ENCODE results near the gene VILL. TPM values are rescaled to one million over a fixed set of nuclear protein-coding genes. Genes with fewer than 3 reads are reported as not detected.
A peak's percentile ranks its signal among the peaks of the same experiment; 100 is the strongest.

The VILL gene
- total and polyA plus RNA-seq, 4 donors = 0.88 to 3.5 (median 1.6) TPM

DNA sequence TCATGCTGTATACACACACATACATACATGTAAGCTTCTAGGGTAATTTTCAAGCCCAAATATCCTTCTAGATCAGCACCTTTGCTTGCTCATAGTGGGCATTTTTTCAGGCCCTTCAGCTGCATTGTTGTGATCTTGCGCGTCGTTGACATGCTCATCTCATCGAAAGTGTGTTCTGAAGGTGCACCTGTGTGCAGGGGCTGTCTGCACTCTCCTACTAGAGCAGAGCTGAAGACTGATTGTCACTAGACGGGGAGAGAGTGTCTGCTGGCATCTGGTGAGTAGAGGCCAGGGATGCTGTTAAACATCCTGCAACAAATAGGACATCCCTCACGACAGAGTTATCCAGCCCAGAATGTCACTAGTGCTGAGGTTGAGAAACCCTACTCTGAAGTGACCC, 35.7 kb upstream of the VILL start:
- 97% methylated on average over 6 of the region's 6 CpGs for WGBS
- DNase-seq (ENCODE audit: low spot score) = peak; percentile 6
- no peak overlapping the region for H3K27ac ChIP-seq (ENCODE audit: low read depth in 1 of 2, low read length in 2 of 2)
- no peaks in the 10 kb centered on the region for H3K27me3 ChIP-seq (ENCODE audit: control insufficient read depth in 4 of 4, insufficient read depth in 4 of 4, low read length in 3 of 4)
- H3K4me1 ChIP-seq (ENCODE audit: control insufficient read depth in 4 of 4, insufficient read depth in 4 of 4, low read length in 3 of 4) = peaks cover 0 to 6% (median 3%) of the 10 kb centered on the region in 4 donors
- H3K9ac ChIP-seq (ENCODE audit: low read depth in 1 of 2, low read length in 2 of 2) = no peak overlapping the region
- no peak overlapping the region for H3K4me3 ChIP-seq (ENCODE audit: low read depth in 1 of 3, low read length in 3 of 3)
- H3K36me3 ChIP-seq (ENCODE audit: control insufficient read depth in 4 of 4, insufficient read depth in 3 of 4, low read depth in 1 of 4, low read length in 3 of 4) = peaks cover 0 to 5% (median 1%) of the 10 kb centered on the region in 4 donors
- no peaks in the 10 kb centered on the region for H3K9me3 ChIP-seq (ENCODE audit: control insufficient read depth in 4 of 4, low read length in 3 of 4)
- TF ChIP-seq SP1 (IDR thresholded peaks at IDR 0.05) (no peak), EGR1 (IDR thresholded peaks at IDR 0.05; ENCODE audit: low read depth in 2 of 2) (no peak), RXRA (IDR thresholded peaks at IDR 0.05) (no peak), HNF4A (conservative IDR thresholded peaks at IDR 0.05) (no peak), TAF1 (conservative IDR thresholded peaks at IDR 0.05) (no peak), FOXA2 (IDR thresholded peaks at IDR 0.05) (no peak), FOXA1 (IDR thresholded peaks at IDR 0.05) (no peak)
- TF ChIP-seq, protein P1, sequence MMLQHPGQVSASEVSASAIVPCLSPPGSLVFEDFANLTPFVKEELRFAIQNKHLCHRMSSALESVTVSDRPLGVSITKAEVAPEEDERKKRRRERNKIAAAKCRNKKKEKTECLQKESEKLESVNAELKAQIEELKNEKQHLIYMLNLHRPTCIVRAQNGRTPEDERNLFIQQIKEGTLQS (IDR thresholded peaks at IDR 0.05) = no peak
- TF ChIP-seq, protein P2, sequence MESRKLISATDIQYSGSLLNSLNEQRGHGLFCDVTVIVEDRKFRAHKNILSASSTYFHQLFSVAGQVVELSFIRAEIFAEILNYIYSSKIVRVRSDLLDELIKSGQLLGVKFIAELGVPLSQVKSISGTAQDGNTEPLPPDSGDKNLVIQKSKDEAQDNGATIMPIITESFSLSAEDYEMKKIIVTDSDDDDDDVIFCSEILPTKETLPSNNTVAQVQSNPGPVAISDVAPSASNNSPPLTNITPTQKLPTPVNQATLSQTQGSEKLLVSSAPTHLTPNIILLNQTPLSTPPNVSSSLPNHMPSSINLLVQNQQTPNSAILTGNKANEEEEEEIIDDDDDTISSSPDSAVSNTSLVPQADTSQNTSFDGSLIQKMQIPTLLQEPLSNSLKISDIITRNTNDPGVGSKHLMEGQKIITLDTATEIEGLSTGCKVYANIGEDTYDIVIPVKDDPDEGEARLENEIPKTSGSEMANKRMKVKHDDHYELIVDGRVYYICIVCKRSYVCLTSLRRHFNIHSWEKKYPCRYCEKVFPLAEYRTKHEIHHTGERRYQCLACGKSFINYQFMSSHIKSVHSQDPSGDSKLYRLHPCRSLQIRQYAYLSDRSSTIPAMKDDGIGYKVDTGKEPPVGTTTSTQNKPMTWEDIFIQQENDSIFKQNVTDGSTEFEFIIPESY (IDR thresholded peaks at IDR 0.05) = no peak

DNA sequence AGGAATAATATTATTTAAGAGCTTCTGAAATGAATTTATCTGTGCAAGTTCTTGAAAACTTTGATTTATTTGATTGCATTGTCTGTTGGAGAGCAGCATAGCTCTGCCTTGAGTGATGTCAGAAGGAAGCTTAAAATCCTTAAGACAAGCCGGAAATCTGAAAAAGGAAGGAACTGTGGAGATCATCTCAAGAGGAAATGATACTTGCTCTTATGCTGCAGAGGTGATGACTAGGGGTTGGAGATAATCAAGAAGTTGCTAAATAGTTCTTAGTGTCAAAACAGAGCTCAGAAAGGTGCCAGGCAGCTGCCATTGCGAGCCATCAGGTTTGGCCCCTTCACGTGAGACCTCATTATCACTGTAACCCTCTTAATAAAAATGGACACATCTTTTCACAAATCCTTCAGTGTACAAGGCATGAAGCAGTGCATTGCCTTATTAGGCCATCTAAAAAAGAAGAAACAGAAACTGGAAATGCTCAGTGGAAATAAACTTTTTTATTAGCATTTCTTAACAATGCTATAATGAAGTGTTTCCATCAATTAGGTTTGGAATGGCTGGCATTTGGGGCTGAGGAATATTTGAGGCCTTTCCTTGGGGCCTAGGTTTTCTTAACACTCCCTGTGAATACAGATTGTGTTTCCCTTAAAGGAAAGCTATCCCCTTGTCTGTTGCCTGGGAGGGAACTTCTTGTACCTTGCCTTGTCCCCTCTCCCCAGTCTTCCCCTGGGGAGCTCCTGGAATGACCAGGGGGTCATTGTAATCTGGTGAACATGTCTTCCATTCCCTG, 34.5 kb upstream of the VILL start:
- H3K9ac ChIP-seq (ENCODE audit: low read depth in 1 of 2, low read length in 2 of 2) = no peak overlapping the region
- TF ChIP-seq EGR1 (IDR thresholded peaks at IDR 0.05; ENCODE audit: low read depth in 2 of 2) (peak in 1 of 2 donors; percentile 23), HNF4G (IDR thresholded peaks at IDR 0.05) (no peak)
- TF ChIP-seq, protein P3, sequence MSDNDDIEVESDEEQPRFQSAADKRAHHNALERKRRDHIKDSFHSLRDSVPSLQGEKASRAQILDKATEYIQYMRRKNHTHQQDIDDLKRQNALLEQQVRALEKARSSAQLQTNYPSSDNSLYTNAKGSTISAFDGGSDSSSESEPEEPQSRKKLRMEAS (IDR thresholded peaks at IDR 0.05) = peak; percentile 11
- H3K27me3 ChIP-seq (ENCODE audit: control insufficient read depth in 4 of 4, insufficient read depth in 4 of 4, low read length in 3 of 4) = no peaks in the 10 kb centered on the region
- no peak overlapping the region for H3K4me3 ChIP-seq (ENCODE audit: low read depth in 1 of 3, low read length in 3 of 3)
- peaks cover 0 to 5% (median 1%) of the 10 kb centered on the region in 4 donors for H3K36me3 ChIP-seq (ENCODE audit: control insufficient read depth in 4 of 4, insufficient read depth in 3 of 4, low read depth in 1 of 4, low read length in 3 of 4)
- peak; percentile 21 for DNase-seq (ENCODE audit: low spot score)
- no peak overlapping the region for H3K27ac ChIP-seq (ENCODE audit: low read depth in 1 of 2, low read length in 2 of 2)
- 63% methylated on average over 3 of the region's 3 CpGs for WGBS
- peaks cover under 1 to 6% (median 3%) of the 10 kb centered on the region in 4 donors for H3K4me1 ChIP-seq (ENCODE audit: control insufficient read depth in 4 of 4, insufficient read depth in 4 of 4, low read length in 3 of 4)
- no peaks in the 10 kb centered on the region for H3K9me3 ChIP-seq (ENCODE audit: control insufficient read depth in 4 of 4, low read length in 3 of 4)

DNA sequence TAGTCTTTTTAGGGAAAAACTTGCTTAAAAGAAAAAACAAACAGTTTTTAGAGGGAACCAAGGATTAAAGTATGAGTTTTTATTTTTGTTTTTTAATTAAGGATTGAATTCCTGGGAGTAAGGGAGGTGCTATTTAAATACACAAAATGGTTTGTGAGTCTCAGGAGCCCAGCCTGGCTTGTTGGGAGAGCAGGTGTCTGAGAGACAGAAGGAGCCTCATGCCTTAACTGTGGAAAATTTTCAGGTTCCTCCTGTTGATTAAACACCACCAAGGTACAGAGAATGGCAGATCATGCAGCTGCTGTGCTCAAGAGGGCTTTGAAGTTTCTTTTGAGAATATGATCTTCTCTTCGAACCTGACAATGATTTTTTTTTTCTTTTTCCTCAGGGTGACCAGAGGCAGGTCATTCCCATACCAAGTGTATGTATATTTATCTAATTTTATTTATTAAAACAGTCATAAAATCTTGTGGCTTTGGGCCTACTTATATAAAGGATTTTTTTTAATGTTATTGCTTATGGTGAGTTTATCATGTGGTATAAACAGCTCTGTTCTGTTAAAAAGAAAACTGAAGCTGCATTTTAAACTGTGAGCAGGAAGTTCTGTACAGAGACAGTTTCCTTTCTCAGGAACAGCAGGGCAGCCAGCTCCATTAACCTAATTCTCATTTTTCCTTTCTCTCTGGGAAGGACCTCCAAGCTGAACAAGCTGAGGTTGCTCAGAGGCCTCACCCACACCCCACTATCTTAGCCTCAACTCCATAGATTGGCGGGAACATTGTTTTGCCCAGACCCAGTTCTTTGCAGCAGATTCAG, 33.7 kb upstream of the VILL start:
- Histone ChIP-seq H3K4me1 (ENCODE audit: control insufficient read depth in 4 of 4, insufficient read depth in 4 of 4, low read length in 3 of 4) (peaks cover 4 to 14% (median 7%) of the 10 kb centered on the region in 4 donors), H3K36me3 (ENCODE audit: control insufficient read depth in 4 of 4, insufficient read depth in 3 of 4, low read depth in 1 of 4, low read length in 3 of 4) (peaks cover 0 to 5% (median 1%) of the 10 kb centered on the region in 4 donors), H3K27ac (ENCODE audit: low read depth in 1 of 2, low read length in 2 of 2) (peak overlapping the region; percentile 25 to 39), H3K27me3 (ENCODE audit: control insufficient read depth in 4 of 4, insufficient read depth in 4 of 4, low read length in 3 of 4) (no peaks in the 10 kb centered on the region), H3K9me3 (ENCODE audit: control insufficient read depth in 4 of 4, low read length in 3 of 4) (no peaks in the 10 kb centered on the region), H3K4me3 (ENCODE audit: low read depth in 1 of 3, low read length in 3 of 3) (no peak overlapping the region), H3K9ac (ENCODE audit: low read depth in 1 of 2, low read length in 2 of 2) (no peak overlapping the region)
- TF ChIP-seq, protein P4, sequence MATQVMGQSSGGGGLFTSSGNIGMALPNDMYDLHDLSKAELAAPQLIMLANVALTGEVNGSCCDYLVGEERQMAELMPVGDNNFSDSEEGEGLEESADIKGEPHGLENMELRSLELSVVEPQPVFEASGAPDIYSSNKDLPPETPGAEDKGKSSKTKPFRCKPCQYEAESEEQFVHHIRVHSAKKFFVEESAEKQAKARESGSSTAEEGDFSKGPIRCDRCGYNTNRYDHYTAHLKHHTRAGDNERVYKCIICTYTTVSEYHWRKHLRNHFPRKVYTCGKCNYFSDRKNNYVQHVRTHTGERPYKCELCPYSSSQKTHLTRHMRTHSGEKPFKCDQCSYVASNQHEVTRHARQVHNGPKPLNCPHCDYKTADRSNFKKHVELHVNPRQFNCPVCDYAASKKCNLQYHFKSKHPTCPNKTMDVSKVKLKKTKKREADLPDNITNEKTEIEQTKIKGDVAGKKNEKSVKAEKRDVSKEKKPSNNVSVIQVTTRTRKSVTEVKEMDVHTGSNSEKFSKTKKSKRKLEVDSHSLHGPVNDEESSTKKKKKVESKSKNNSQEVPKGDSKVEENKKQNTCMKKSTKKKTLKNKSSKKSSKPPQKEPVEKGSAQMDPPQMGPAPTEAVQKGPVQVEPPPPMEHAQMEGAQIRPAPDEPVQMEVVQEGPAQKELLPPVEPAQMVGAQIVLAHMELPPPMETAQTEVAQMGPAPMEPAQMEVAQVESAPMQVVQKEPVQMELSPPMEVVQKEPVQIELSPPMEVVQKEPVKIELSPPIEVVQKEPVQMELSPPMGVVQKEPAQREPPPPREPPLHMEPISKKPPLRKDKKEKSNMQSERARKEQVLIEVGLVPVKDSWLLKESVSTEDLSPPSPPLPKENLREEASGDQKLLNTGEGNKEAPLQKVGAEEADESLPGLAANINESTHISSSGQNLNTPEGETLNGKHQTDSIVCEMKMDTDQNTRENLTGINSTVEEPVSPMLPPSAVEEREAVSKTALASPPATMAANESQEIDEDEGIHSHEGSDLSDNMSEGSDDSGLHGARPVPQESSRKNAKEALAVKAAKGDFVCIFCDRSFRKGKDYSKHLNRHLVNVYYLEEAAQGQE (IDR thresholded peaks at IDR 0.05) = no peak
- TF ChIP-seq HNF4A (conservative IDR thresholded peaks at IDR 0.05) = no peak
- TF ChIP-seq, protein P3 (IDR thresholded peaks at IDR 0.05) = peak; percentile 16
- peak in 1 of 2 donors; percentile 3 for TF ChIP-seq RAD21 (IDR thresholded peaks at IDR 0.05)
- TF ChIP-seq, protein P5, sequence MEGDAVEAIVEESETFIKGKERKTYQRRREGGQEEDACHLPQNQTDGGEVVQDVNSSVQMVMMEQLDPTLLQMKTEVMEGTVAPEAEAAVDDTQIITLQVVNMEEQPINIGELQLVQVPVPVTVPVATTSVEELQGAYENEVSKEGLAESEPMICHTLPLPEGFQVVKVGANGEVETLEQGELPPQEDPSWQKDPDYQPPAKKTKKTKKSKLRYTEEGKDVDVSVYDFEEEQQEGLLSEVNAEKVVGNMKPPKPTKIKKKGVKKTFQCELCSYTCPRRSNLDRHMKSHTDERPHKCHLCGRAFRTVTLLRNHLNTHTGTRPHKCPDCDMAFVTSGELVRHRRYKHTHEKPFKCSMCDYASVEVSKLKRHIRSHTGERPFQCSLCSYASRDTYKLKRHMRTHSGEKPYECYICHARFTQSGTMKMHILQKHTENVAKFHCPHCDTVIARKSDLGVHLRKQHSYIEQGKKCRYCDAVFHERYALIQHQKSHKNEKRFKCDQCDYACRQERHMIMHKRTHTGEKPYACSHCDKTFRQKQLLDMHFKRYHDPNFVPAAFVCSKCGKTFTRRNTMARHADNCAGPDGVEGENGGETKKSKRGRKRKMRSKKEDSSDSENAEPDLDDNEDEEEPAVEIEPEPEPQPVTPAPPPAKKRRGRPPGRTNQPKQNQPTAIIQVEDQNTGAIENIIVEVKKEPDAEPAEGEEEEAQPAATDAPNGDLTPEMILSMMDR (IDR thresholded peaks at IDR 0.05; ENCODE audit: low read depth, low read length, missing input control) = no peak
- peak; percentile 12 for DNase-seq (ENCODE audit: low spot score)
- 56% methylated on average over 2 of the region's 2 CpGs for WGBS

Measured in liver (tissue), 9 donors.